GM23338 (cell line): Measurements from ENCODE around the gene DET1. TPM values are rescaled to one million over a fixed set of nuclear protein-coding genes. Genes with fewer than 3 reads are reported as not detected.

ENCODE experiments used
- polyA plus RNA-seq: library from polyadenylated mRNA; unstranded; fragments of >200 nt; fragmentation: Nextera tagmentation; extraction: Ambion mirVana; gene quantifications from 2 replicates; pipeline ENCODE4 v1.2.1, GENCODE V29; 2016
- small RNA-seq: library from RNA; depleted of rRNA; stranded (forward); fragments of <200 nt; gene quantifications from one replicate; pipeline ENCODE3, GENCODE V24; 2014; ENCODE audit warnings: low replicate concordance
- total RNA-seq: library from RNA; depleted of rRNA; stranded (reverse); fragments of >200 nt; shearing (Covaris generic); gene quantifications from 2 replicates; pipeline ENCODE4 v1.2.3, GENCODE V29; 2014; rRNA removed

The DET1 gene
- total and polyA plus RNA-seq, 2 experiments from 2014 or later: 4.2 to 8.6 TPM

Small RNAs within 50 kb of the gene (small RNA-seq; reads per million reads assigned to genes)
- gene AC013489.2: not detected

Other genes with a start within 250 kb of the DET1 start
- gene MRPL46, start 79.3 kb downstream of the DET1 start, total RNA-seq: 20.9 and 26.1 TPM in 2 replicates
- gene MRPL46, start 79.3 kb downstream of the DET1 start, polyA plus RNA-seq: 35.9 and 39.1 TPM in 2 replicates
- 35.8 and 36.3 TPM in 2 replicates for gene MRPS11, start 79.0 kb downstream of the DET1 start, total RNA-seq
- 49.6 and 57.9 TPM in 2 replicates for gene MRPS11, start 79.0 kb downstream of the DET1 start, polyA plus RNA-seq
- gene AEN, start 74.7 kb upstream of the DET1 start, total RNA-seq: 218 and 220 TPM in 2 replicates
- 76.6 and 82.3 TPM in 2 replicates for gene AEN, start 74.7 kb upstream of the DET1 start, polyA plus RNA-seq
- 1.1 and 3.7 TPM in 2 replicates for gene ISG20, start 92.3 kb upstream of the DET1 start, total RNA-seq
- gene ISG20, start 92.3 kb upstream of the DET1 start, polyA plus RNA-seq: 3.2 and 4.9 TPM in 2 replicates